Activated T-helper 1 cell treated with anti-CD3 and anti-CD28 coated beads, Interleukin-2, amount 50 U/mL, for 16 hours (primary cell): ENCODE data around the gene NAALADL1.

Source experiments
- DNase-seq, 2 donors: peaks; one replicate each; pipeline ENCODE4 v3.0.0-alpha.2; 2020; ENCODE audit warnings: low read depth in 1 of 2, low spot score in 1 of 2

NAALADL1 gene, protein sequence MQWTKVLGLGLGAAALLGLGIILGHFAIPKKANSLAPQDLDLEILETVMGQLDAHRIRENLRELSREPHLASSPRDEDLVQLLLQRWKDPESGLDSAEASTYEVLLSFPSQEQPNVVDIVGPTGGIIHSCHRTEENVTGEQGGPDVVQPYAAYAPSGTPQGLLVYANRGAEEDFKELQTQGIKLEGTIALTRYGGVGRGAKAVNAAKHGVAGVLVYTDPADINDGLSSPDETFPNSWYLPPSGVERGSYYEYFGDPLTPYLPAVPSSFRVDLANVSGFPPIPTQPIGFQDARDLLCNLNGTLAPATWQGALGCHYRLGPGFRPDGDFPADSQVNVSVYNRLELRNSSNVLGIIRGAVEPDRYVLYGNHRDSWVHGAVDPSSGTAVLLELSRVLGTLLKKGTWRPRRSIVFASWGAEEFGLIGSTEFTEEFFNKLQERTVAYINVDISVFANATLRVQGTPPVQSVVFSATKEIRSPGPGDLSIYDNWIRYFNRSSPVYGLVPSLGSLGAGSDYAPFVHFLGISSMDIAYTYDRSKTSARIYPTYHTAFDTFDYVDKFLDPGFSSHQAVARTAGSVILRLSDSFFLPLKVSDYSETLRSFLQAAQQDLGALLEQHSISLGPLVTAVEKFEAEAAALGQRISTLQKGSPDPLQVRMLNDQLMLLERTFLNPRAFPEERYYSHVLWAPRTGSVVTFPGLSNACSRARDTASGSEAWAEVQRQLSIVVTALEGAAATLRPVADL

GRCh38 chr11:65058419-65059054, at the start of gene NAALADL1:
Gene NAALADL1, minus strand, starts transcription at chr11:65058553. Its CDS starts 32 bp downstream, at chr11:65058521.
- no peak for DNase-seq

DNA sequence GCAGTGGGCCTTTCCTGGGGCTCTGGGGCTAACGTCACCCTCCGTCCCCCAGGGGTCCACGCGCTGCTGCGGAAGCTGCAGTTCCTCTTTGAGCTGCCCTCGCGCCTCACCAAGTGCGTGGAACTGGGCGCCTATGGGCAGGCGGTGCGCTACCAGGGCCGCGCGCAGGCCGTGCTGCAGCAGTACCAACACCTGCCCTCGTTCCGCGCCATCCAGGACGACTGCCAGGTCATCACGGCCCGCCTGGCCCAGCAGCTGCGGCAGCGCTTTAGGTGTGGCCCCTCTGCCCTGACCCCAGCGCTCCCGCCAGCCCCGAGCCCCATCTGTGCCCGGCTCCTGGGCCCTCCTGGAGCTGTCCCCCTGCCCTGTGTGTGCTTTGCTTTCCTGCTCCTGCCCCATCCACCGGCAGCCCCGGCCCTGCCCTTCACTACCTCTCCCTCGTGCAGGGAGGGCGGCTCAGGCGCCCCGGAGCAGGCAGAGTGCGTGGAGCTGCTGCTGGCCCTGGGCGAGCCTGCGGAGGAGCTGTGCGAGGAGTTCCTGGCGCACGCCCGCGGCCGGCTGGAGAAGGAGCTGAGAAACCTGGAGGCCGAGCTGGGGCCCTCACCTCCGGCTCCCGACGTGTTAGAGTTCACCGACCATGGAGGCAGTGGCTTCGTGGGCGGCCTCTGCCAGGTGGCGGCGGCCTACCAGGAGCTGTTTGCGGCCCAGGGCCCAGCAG, 49.6 kb upstream of the NAALADL1 start:
- no peak for DNase-seq

GRCh38 chr11:65107078-65107477, 48.7 kb upstream of the NAALADL1 start:
- DNase-seq, result no peak

- DNase-seq, result no peak
Measured at GRCh38 chr11:65104628-65105027, 46.3 kb upstream of the NAALADL1 start.

GRCh38 chr11:65103476-65103875, 45.1 kb upstream of the NAALADL1 start:
- no peak for DNase-seq

GRCh38 chr11:65102142-65103095, 44.1 kb upstream of the NAALADL1 start:
- DNase-seq, result no peak

DNA sequence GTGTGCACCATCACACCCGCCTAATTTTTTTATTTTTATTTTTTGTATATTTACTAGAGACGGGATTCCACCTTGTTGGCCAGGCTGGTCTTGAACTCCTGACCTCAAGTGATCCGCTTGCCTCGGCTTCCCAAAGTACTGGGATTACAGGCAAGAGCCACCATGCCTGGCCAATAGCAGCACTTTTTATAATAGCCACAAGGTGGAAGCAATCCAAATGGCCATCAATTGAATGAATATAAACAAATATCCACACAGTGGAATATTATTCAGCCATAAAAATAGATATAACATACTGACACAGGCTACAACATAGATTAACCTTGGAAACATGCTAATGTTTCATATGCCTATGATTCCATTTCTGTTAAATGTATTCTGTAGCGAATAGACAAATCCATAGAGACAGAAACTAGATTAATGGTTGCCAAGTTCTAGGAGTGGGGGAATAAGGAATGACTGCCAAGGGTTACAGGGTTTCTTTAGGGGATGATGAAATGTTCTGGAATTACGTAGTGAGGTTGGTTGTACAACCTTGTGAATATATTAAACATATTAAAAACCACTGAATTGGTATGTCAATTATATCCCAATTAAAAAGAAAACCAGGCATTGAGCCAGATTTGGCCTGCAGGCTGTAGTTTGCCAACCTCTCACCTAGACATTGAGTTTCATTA, 42.5 kb upstream of the NAALADL1 start:
- no peak for DNase-seq

DNA sequence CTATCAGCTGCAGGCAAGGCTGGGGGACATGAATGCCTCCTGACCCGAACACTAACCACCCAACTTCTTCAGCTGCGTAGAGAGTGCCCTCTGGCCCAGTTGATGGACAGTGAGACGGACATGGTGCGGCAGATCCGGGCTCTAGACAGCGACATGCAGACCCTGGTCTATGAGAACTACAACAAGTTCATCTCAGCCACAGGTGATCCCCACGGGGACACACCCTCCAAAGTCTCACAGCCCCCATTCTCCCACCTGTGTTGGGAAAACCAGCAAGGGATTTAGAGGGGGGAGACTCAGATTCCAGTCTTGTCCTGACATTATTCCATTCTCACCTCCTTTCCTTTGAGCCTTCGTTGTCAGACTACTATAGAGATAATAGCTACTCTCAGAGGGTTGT, 38.6 kb upstream of the NAALADL1 start:
- DNase-seq, result no peak

GRCh38 chr11:65095974-65096806, 37.8 kb upstream of the NAALADL1 start, which contains the start of gene VPS51:
Gene VPS51, plus strand, starts transcription at chr11:65096214. Its CDS starts 37 bp downstream, at chr11:65096251.
- DNase-seq, result peak; percentile 63 to 72

GRCh38 chr11:65095427-65095826, 37.1 kb upstream of the NAALADL1 start:
- no peak for DNase-seq

- no peak for DNase-seq
Measured at GRCh38 chr11:65090628-65091027, 32.3 kb upstream of the NAALADL1 start.

GRCh38 chr11:65089621-65090020, 31.3 kb upstream of the NAALADL1 start:
- no peak for DNase-seq

DNA sequence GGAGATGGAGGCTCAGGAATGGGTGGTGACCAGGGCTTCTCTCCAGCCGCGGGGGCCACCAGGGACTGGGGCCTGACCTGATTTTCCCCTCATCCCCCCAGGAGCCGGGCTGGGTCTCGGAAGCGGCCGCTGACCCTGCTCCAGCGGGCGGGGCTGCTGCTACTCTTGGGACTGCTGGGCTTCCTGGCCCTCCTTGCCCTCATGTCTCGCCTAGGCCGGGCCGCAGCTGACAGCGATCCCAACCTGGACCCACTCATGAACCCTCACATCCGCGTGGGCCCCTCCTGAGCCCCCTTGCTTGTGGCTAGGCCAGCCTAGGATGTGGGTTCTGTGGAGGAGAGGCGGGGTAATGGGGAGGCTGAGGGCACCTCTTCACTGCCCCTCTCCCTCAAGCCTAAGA, 29.5 kb upstream of the NAALADL1 start:
- DNase-seq, result no peak

DNA sequence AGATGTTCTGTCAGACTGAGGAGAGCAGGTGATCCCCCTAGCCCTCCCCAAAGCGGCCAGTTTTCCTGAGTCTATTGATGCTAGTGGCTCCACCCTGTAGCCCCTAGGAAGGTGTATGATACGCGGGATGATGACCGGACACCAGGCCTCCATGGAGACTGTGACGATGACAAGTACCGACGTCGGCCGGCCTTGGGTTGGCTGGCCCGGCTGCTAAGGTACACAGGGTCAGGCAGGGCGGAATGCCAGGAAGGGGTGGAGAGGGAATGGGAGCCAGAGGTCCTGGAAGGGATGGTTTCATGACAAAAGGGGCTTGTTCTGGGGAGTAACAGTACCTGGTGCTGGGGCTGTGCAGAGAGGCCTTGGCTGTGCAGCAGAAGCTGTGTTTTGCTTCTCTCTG, 28.9 kb upstream of the NAALADL1 start:
- no peak for DNase-seq

DNA sequence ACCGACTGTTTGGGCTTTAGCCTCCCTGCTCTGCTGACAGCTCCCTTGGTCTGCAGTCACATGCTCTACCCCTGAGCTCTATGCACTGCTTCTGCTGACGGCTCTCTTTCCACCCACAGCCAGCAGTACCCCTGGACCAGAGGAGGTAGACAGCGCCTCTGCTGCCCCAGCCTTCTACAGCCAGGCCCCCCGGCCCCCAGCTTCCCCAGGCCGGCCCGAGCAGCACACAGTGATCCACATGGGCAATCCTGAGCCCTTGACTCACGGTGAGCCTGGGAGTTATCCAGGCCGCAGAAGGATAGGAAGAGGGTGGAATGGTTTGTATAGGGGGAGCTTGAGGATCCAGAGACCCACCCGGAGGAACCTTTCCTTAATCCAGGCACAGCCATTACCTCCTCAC, 28.5 kb upstream of the NAALADL1 start:
- no peak for DNase-seq

DNA sequence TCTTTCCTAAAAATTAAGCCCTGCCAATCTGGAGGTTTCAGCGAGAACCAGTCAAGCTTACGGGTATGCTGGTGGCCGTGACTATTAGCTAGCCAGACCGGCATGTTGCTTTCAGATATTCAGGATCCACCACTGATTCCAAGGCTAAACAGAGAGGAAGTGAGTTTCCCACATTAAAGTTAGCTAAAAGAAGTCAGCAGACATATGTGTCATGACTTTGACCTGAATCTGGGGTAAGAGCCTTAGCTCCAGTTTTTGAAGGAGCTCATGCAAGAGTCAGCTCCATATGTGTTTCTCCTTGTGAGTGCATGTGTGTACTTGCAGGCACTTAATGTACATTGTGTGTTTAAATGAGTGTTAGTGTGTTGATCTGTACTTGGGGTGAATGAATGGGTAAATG, 27.1 kb upstream of the NAALADL1 start:
- DNase-seq, result no peak

DNA sequence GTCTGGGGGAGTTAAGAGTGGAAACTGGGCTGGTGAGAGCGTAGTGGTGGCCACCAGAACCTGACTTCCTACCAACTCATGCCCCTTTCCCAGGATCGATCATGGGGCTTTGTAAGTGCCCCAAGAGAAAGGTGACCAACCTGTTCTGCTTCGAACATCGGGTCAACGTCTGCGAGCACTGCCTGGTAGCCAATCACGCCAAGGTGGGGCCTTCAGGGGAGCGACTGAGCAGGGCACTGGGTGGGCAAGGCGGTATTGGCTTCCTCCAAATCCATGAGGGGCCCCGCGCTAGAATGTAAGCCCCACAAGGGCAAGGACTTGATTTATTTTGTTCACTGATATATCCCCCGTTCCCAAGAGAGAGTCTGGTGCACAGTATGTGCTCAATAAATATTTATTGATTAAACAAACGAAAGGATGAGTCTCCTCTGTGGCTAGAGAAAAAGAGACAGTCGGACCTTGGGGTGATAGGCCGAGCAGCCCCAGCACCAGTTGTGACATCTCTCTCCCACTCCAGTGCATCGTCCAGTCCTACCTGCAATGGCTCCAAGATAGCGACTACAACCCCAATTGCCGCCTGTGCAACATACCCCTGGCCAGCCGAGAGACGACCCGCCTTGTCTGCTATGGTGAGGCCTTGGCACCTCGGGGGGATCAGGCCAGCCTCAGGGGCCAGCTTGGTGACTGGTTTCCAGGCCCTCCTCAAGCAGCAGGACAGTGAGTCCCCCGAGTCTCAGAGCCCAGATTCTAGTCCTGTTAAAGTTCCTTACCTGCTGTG, 26.4 kb upstream of the NAALADL1 start:
- no peak for DNase-seq
